Mesothelial cell of epicardium (in vitro differentiated cells): ENCODE data around the gene KIAA1671. TPM values are rescaled to one million over a fixed set of nuclear protein-coding genes. Genes with fewer than 3 reads are reported as not detected.

Experiments used
- DNase-seq, 2 experiments: peaks; one replicate each; pipeline ENCODE4 v3.0.0; 2021; ENCODE audit warnings: low spot score in 2 of 2; ENCODE audit not compliant: unreplicated experiment in 2 of 2
- H3K27ac Mint-ChIP-seq: 2 replicates; pipeline ENCODE4 v1.8.0; 2021; ENCODE audit warnings: mixed read lengths
- H3K27me3 Mint-ChIP-seq: 2 replicates; pipeline ENCODE4 v1.8.0; 2021; ENCODE audit warnings: low read depth, mixed read lengths
- H3K36me3 Mint-ChIP-seq: 2 replicates; pipeline ENCODE4 v1.8.0; 2021; ENCODE audit warnings: mixed read lengths
- H3K4me1 Mint-ChIP-seq: 2 replicates; pipeline ENCODE4 v1.8.0; 2021; ENCODE audit warnings: mixed read lengths
- H3K4me3 Mint-ChIP-seq: 2 replicates; pipeline ENCODE4 v1.8.0; 2021; ENCODE audit warnings: mild to moderate bottlenecking, moderate library complexity, mixed read lengths
- H3K9me3 Mint-ChIP-seq: 2 replicates; pipeline ENCODE4 v1.8.0; 2021; ENCODE audit warnings: mixed read lengths
- CTCF ChIP-seq: fragments of 200-600 bp; sonication (generic); IDR thresholded peaks from one replicate; pipeline ENCODE4 v1.5.0; 2021; ENCODE audit warnings: antibody characterized with exemption; ENCODE audit not compliant: unreplicated experiment
- total RNA-seq: library from RNA; stranded (reverse); gene quantifications from 3 replicates; pipeline ENCODE4 v1.2.1, GENCODE V29; 2021

KIAA1671 gene
- total RNA-seq, 1 donor from 2014 or later: 21.8 TPM

DNA sequence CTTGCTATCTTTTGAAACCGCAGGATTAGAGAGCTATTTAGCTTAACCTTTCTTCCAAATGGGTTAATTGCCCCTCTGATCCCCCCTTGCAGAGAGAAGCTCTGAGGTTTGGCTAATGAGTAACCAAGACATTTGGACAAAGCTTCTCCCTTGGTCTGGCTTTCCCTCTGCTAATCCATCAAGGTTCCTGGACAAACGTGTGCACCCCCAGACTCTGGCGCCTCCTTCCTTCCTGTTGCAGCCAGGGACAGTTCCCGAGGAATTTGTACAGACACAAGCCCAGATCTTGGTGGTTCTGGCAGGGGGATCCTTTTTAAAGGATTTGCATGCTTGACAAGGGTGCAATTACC is 1.6 kb downstream of the KIAA1671 start:
- peaks cover 3% of the 10 kb centered on the region for H3K27me3 Mint-ChIP-seq
- no peaks in the 10 kb centered on the region for H3K36me3 Mint-ChIP-seq
- TF ChIP-seq CTCF: no peak
- peaks cover 21% of the 10 kb centered on the region for H3K4me1 Mint-ChIP-seq
- H3K9me3 Mint-ChIP-seq: no peaks in the 10 kb centered on the region
- peak overlapping the region; percentile 64 for H3K27ac Mint-ChIP-seq
- peak overlapping the region; percentile 88 for H3K4me3 Mint-ChIP-seq
- no peak for DNase-seq

DNA sequence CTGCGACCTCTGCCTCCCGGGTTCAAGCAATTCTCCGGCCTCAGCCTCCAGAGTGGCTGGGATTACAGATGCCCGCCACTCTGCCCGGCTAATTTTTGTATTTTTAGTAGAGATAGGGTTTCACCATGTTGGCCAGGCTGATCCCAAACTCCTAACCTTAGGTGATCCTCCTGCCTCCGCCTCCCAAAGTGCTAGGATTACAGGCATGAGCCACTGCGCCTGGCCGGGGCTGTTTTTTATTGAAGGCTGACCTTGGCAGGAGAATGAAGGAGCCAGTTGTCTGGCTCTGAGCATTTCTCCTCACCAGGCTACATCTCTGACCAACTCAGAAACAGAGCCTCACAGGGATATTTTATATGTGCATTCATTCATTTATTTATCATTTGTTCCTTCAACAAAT is 2.3 kb downstream of the KIAA1671 start:
- Mint-ChIP-seq H3K4me1 (peaks cover 21% of the 10 kb centered on the region), H3K27me3 (peaks cover 3% of the 10 kb centered on the region), H3K27ac (no peak overlapping the region), H3K4me3 (no peak overlapping the region), H3K9me3 (no peaks in the 10 kb centered on the region), H3K36me3 (no peaks in the 10 kb centered on the region)
- no peak for DNase-seq
- no peak for TF ChIP-seq CTCF

- Mint-ChIP-seq H3K36me3 (no peaks in the 10 kb centered on the region), H3K4me1 (peaks cover 14% of the 10 kb centered on the region), H3K9me3 (no peaks in the 10 kb centered on the region), H3K27ac (no peak overlapping the region), H3K27me3 (peaks cover 3% of the 10 kb centered on the region), H3K4me3 (no peak overlapping the region)
- DNase-seq: no peak
- no peak for TF ChIP-seq CTCF
These were observed 4.5 kb downstream of the KIAA1671 start for GRCh38 chr22:24957043-24957442.

DNA sequence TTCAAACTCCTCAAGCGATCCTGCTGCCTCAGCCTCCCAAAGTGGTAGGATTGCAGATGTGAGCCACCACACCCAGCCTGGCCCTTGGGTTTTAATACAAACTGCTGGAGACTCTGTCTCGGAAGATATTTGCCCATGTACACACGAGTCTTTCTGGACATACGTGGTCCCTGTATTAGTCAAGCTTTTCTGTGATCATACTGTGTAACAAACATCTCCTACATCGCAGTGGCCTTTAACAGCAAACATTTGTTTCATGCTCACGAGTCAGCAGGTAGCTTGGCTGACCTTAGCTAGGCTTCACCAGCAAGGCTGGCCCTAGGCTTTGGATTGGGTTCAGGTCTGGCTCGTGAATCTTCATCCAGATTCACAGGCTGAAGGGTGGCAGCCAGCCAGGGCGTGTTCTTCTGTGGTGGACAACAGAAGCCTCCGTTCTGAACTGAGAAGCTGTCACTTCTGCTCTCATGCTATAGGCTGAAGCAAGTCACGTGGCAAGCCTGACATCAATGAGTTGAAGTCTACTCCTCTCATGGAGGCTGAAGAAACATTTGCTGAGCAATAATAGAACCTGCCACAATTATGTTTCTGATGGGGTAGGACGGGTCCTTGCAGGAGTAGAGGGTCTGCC is 8.8 kb downstream of the KIAA1671 start:
- H3K36me3 Mint-ChIP-seq: no peaks in the 10 kb centered on the region
- no peaks in the 10 kb centered on the region for H3K4me1 Mint-ChIP-seq
- no peak overlapping the region for H3K4me3 Mint-ChIP-seq
- H3K9me3 Mint-ChIP-seq: no peaks in the 10 kb centered on the region
- DNase-seq: no peak
- no peaks in the 10 kb centered on the region for H3K27me3 Mint-ChIP-seq
- TF ChIP-seq CTCF: no peak
- no peak overlapping the region for H3K27ac Mint-ChIP-seq

DNA sequence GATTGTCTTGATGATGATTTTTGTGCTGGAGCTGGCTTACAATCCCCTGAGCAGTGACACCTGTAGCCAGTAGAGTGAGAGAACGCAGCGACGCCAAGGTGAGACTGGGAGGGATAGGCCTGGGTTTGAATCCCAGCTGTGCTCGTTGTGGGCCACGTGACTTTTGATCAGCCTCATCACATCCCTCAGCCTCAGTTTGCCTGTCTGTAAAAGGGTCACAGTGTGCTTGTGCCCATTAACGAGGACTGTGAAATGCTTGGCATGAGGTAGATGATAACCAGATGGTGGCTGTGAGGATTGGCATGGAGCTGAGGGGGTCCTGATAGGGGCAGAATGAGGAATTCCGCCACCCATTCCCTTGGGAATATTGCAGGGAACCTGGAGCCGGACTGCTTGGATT is 9.6 kb downstream of the KIAA1671 start:
- Mint-ChIP-seq H3K4me3 (no peak overlapping the region), H3K36me3 (no peaks in the 10 kb centered on the region), H3K4me1 (no peaks in the 10 kb centered on the region), H3K27ac (no peak overlapping the region), H3K9me3 (no peaks in the 10 kb centered on the region), H3K27me3 (no peaks in the 10 kb centered on the region)
- DNase-seq: no peak
- TF ChIP-seq CTCF: no peak

DNA sequence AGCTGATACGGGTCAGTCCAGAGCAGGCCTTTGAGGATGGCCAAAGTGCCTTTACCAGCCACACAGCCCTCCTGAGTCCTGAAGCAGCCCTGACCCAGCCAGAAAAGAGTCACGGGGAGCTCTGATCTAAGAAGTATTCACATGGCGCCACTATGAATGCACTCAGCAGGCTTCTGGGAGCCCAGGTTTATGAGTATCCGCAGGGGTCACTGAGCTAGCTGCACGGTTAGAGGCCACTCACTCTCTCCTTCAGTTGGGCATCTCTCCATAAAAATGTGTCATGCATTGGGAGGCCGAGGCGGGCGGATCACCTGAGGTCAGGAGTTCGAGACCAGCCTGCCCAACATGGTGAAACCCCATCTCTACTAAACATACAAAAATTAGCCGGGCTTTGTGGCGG is 10.3 kb downstream of the KIAA1671 start:
- no peaks in the 10 kb centered on the region for H3K27me3 Mint-ChIP-seq
- no peak for DNase-seq
- no peak for TF ChIP-seq CTCF
- no peaks in the 10 kb centered on the region for H3K4me1 Mint-ChIP-seq
- H3K36me3 Mint-ChIP-seq: no peaks in the 10 kb centered on the region
- H3K4me3 Mint-ChIP-seq: no peak overlapping the region
- no peak overlapping the region for H3K27ac Mint-ChIP-seq
- H3K9me3 Mint-ChIP-seq: no peaks in the 10 kb centered on the region
